ENCODE measurements around the gene FAM78B.

DNA sequence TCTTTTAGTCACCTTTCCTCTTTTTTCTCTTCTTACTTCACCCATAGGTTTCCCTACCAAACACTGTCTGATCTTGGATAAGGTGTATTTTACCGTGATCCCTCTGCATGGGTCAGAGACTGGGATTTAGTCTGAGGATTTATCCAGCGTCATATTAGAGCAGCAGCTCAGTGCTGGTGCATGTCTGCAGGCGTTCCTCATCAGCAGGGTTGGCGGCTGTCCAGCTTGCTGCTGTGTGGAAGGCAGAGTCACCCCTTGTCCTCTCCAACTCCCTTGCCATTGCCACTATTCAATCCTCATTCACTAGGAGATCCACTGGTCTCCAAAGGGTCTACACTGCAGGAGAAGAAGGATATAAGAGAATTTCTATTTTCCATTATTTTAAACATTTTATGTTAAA, 7.3 kb upstream of the FAM78B start:
- TF ChIP-seq, protein P1, sequence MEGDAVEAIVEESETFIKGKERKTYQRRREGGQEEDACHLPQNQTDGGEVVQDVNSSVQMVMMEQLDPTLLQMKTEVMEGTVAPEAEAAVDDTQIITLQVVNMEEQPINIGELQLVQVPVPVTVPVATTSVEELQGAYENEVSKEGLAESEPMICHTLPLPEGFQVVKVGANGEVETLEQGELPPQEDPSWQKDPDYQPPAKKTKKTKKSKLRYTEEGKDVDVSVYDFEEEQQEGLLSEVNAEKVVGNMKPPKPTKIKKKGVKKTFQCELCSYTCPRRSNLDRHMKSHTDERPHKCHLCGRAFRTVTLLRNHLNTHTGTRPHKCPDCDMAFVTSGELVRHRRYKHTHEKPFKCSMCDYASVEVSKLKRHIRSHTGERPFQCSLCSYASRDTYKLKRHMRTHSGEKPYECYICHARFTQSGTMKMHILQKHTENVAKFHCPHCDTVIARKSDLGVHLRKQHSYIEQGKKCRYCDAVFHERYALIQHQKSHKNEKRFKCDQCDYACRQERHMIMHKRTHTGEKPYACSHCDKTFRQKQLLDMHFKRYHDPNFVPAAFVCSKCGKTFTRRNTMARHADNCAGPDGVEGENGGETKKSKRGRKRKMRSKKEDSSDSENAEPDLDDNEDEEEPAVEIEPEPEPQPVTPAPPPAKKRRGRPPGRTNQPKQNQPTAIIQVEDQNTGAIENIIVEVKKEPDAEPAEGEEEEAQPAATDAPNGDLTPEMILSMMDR (IDR thresholded peaks at IDR 0.05; ENCODE audit: low read length) = no peak
- no peak for TF ChIP-seq EZH2 (IDR thresholded peaks at IDR 0.05; ENCODE audit: borderline replicate concordance, low read length)

All from OCI-LY1 (cell line).